NB4 (cell line): Measurements from ENCODE around the gene APP.

Experiments
- MAX ChIP-seq: IDR thresholded peaks from 2 replicates; pipeline ENCODE4 v1.6.1; 2011; ENCODE audit warnings: low read depth, low read length
- MYC ChIP-seq: IDR thresholded peaks from 2 replicates; pipeline ENCODE4 v1.6.1; 2011; ENCODE audit warnings: low read depth, low read length
- POLR2A ChIP-seq: IDR thresholded peaks from 2 replicates; pipeline ENCODE4 v1.6.1; 2011; ENCODE audit warnings: mild to moderate bottlenecking; ENCODE audit not compliant: insufficient read length; ENCODE audit errors: extremely low read depth
- TF ChIP-seq, protein P1 (sequence below): IDR thresholded peaks from one replicate; pipeline ENCODE4 v1.5.1; 2012; ENCODE audit warnings: low read depth, low read length

DNA sequence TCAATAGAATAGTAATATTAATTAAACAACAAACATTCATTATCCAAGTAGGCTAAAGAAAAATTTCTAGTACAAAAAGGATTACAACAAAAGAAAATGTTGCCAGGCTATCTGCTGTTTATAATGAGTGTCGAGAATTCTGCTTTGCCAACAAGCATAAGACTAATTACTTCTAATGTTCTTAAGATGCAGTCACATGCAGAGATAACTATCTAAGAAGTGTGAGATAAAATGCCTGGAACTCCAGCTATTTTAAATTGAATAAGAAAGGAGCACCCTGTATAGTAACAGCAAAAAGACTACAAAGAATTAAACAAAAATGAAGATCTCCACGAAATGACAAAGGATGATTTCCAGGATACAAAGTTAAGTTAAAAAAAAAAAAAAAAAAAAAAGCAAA is 59.9 kb downstream of the APP start:
- TF ChIP-seq, protein P1, sequence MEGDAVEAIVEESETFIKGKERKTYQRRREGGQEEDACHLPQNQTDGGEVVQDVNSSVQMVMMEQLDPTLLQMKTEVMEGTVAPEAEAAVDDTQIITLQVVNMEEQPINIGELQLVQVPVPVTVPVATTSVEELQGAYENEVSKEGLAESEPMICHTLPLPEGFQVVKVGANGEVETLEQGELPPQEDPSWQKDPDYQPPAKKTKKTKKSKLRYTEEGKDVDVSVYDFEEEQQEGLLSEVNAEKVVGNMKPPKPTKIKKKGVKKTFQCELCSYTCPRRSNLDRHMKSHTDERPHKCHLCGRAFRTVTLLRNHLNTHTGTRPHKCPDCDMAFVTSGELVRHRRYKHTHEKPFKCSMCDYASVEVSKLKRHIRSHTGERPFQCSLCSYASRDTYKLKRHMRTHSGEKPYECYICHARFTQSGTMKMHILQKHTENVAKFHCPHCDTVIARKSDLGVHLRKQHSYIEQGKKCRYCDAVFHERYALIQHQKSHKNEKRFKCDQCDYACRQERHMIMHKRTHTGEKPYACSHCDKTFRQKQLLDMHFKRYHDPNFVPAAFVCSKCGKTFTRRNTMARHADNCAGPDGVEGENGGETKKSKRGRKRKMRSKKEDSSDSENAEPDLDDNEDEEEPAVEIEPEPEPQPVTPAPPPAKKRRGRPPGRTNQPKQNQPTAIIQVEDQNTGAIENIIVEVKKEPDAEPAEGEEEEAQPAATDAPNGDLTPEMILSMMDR: no peak
- no peak for TF ChIP-seq MYC
- no peak for TF ChIP-seq POLR2A
- no peak for TF ChIP-seq MAX
